Fibroblast of mammary gland (primary cell): ENCODE data around the gene BUB3.

ENCODE experiments used
- DNase-seq: peaks from one replicate; pipeline ENCODE4 v3.0.0-alpha.2; 2010; ENCODE audit warnings: low read depth
- H3K4me3 ChIP-seq: 2 replicates; pipeline ENCODE4 v1.5.1; 2011; ENCODE audit warnings: low read depth, mild to moderate bottlenecking, low read length, moderate library complexity; ENCODE audit not compliant: control insufficient read depth
- CTCF ChIP-seq: conservative IDR thresholded peaks from 2 replicates; pipeline ENCODE4 v1.5.1; 2011; ENCODE audit warnings: low read depth, low read length, inconsistent platforms; ENCODE audit not compliant: control insufficient read depth, insufficient read depth

The BUB3 gene

GRCh38 chr10:123136806-123137642 is 17.2 kb upstream of the BUB3 start:
- TF ChIP-seq CTCF: no peak
- no peak for DNase-seq
- no peak overlapping the region for H3K4me3 ChIP-seq

- DNase-seq: no peak
- no peak overlapping the region for H3K4me3 ChIP-seq
- no peak for TF ChIP-seq CTCF
Measured at GRCh38 chr10:123139165-123139520, 15.1 kb upstream of the BUB3 start.

GRCh38 chr10:123139521-123140163 is 14.6 kb upstream of the BUB3 start:
- DNase-seq: no peak
- no peak for TF ChIP-seq CTCF
- H3K4me3 ChIP-seq: no peak overlapping the region

GRCh38 chr10:123140164-123140982 is 13.8 kb upstream of the BUB3 start:
- TF ChIP-seq CTCF: peak; percentile 4
- DNase-seq: no peak
- H3K4me3 ChIP-seq: no peak overlapping the region

GRCh38 chr10:123140983-123141390 is 13.2 kb upstream of the BUB3 start:
- no peak for DNase-seq
- no peak for TF ChIP-seq CTCF
- H3K4me3 ChIP-seq: no peak overlapping the region

GRCh38 chr10:123141791-123142700 is 12.2 kb upstream of the BUB3 start:
- DNase-seq: no peak
- H3K4me3 ChIP-seq: no peak overlapping the region

More at GRCh38 chr10:123141791-123142700, 12.2 kb upstream of the BUB3 start:
- no peak for TF ChIP-seq CTCF
